GM18951 (cell line): ENCODE results near the gene AHRR.

ENCODE experiments used
- POLR2A ChIP-seq: IDR thresholded peaks from 4 replicates; pipeline ENCODE4 v1.6.1; 2011; ENCODE audit warnings: mild to moderate bottlenecking; ENCODE audit not compliant: insufficient read length, insufficient read depth; ENCODE audit errors: extremely low read depth
- in situ Hi-C: fragments of 300-500 bp; cut with MboI; formaldehyde crosslinking; loops from one replicate; pipeline ENCODE4 v1.12.0; 2022; ENCODE audit warnings: low sequenced_read_pairs, mixed read lengths, inconsistent platforms; ENCODE audit not compliant: unreplicated experiment

AHRR gene

GRCh38 chr5:342501-343460, 21.3 kb downstream of the AHRR start:
- TF ChIP-seq POLR2A, result no peak
- in situ Hi-C loops, result no loop called here

DNA sequence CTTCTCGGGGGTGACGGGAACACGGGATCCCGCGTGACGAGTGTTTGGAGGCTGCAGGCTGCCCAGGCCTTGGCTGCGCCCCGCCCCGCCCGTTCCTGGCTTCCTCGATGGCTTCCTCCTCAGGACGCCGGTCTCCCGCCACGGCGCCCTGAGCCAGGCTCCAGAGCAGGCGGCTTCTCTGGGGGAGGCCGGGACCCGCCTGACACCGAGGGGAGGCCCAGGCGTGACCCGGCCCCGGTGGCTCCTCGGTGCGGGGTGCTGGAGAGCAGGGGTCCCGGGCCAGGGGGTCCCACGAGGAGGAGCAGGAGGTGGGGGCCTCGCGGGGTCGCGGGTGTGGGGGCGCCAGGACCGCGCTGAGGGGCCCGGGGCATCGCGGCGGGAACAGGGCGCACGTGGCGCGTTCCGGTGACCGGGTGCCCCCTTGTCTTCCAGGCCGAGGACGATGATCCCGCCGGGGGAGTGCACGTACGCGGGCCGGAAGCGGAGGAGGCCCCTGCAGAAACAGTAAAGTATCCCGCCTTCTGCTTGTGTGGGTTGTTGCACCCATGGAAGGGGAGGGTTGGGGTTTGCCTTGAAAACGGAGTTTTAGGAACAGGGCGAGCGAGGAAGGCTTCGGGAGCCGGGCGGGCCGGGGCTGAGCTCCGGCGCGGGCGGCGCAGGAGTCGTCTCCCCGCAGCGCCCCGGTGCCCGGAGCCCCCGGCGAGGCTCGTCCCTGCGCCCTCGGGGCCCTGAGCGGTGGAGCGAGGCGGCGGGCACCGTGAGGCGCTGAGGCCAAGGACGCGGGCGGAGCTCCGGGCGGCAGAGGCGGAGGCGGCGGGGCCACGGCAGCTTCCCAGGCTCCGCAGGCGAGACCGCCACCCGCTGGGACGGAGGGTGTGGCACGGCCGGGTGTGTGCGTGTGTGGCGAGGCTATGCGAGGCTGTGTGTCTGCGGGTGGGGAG, 22.2 kb downstream of the AHRR start:
- in situ Hi-C loops, result no loop called here
- no peak for TF ChIP-seq POLR2A

GRCh38 chr5:344668-345067, 23.2 kb downstream of the AHRR start:
- in situ Hi-C loops, result no loop called here
- no peak for TF ChIP-seq POLR2A

- in situ Hi-C loops, result no loop called here
- no peak for TF ChIP-seq POLR2A
Observed at GRCh38 chr5:345404-346195, 24.1 kb downstream of the AHRR start.

DNA sequence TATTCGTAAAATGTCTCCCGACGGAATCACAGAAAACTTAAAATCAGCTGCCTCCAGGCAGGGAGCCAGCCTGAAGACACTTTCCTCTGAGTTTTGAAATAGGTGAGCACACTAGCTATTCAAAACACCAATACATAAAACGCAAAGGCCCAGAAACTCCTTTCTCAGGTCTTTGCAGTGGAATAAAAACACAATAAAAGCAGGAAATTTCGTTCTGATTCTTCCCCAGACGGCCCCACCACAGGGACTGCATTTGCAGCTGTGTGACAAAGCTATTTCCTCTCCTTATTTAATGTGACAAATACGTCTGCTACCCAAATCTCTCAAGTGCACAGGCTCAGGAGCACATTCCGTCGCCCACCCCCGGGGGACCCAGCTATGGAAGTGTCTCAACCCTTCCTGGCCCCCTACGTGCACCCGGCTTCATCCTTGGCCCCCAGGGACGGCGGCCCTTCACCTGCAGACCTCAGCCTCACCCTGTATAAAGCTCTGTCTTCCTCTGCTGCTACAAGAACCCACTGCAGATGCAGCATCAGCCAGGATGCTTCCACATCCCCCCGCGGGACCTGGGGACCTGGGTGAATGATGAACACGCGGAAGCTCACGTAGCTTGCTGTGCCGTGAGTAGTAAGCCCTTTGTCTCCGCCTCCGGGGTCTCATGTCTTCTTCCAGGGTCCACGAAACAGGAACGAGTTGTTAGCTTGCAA, 24.9 kb downstream of the AHRR start:
- in situ Hi-C loops, result no loop called here

DNA sequence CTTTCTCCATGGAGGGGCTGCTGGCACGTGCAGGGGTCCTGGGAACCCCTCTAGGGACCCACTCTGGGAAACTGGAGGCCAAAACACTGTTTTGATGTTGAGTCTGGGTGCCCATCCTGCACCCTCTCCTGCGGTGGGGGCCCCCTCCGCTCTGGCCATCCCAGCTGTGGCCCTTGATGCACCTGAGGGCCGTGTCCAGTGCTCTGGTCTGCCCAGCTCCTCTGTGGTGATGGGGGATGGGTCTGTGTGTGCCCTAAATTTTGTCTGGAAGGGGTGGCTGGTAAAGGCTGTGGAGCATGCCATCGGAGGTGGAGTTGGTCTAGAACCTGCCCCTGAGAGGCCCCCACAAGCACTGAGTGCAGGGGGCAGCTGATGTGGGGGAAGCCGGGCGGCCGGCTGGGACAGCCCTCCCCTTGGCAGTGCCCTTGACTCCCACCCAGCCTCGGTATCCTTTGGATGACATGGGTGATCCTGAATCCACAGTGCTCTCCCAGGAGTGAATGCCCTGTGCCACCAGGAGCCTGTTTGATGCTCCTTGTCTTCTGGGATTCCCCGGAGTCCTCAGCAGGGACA, 26.3 kb downstream of the AHRR start:
- in situ Hi-C loops, result no loop called here
- TF ChIP-seq POLR2A, result no peak

More for the DNA sequence above, 24.9 kb downstream of the AHRR start:
- TF ChIP-seq POLR2A, result no peak

GRCh38 chr5:348726-349125, 27.2 kb downstream of the AHRR start:
- no peak for TF ChIP-seq POLR2A
- in situ Hi-C loops, result no loop called here

- TF ChIP-seq POLR2A, result no peak
Observed at GRCh38 chr5:350355-350754, 28.8 kb downstream of the AHRR start.

GRCh38 chr5:351084-351920, 29.8 kb downstream of the AHRR start:
- no peak for TF ChIP-seq POLR2A
- in situ Hi-C loops, result no loop called here

More at GRCh38 chr5:350355-350754, 28.8 kb downstream of the AHRR start:
- in situ Hi-C loops, result no loop called here

- TF ChIP-seq POLR2A, result no peak
- in situ Hi-C loops, result no loop called here
Observed at GRCh38 chr5:351921-352245, 30.4 kb downstream of the AHRR start.
